ENCODE data around the gene FCF1. TPM values are rescaled to one million over a fixed set of nuclear protein-coding genes. Genes with fewer than 3 reads are reported as not detected.

Gene FCF1
- total and polyA plus RNA-seq, 11 donors = 4.3 to 46.2 (median 36.7) TPM

- intact Hi-C loops (cut with DNase I) = loop anchor here in 5 of 10 donors (5.0 to 10.0 kb wide), 2 partner anchors 54 to 98 kb away; partner anchors contain the start of genes LTBP2 (in 3 of the 5) and YLPM1 (in 3 of the 5)
- H3K9me3 ChIP-seq = no peaks in the 10 kb centered on the region
- DNase-seq (no peak), ATAC-seq (no peak)
- no peaks in the 10 kb centered on the region for H3K27me3 ChIP-seq
- 91 to 100% (median 98%) methylated on average over 1 of the region's 1 CpG for WGBS, 4 donors
- no peak overlapping the region for H3K27ac ChIP-seq
- TF ChIP-seq POLR2A (IDR thresholded peaks at IDR 0.05) = no peak
- TF ChIP-seq, protein P1, sequence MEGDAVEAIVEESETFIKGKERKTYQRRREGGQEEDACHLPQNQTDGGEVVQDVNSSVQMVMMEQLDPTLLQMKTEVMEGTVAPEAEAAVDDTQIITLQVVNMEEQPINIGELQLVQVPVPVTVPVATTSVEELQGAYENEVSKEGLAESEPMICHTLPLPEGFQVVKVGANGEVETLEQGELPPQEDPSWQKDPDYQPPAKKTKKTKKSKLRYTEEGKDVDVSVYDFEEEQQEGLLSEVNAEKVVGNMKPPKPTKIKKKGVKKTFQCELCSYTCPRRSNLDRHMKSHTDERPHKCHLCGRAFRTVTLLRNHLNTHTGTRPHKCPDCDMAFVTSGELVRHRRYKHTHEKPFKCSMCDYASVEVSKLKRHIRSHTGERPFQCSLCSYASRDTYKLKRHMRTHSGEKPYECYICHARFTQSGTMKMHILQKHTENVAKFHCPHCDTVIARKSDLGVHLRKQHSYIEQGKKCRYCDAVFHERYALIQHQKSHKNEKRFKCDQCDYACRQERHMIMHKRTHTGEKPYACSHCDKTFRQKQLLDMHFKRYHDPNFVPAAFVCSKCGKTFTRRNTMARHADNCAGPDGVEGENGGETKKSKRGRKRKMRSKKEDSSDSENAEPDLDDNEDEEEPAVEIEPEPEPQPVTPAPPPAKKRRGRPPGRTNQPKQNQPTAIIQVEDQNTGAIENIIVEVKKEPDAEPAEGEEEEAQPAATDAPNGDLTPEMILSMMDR (IDR thresholded peaks at IDR 0.05) = no peak
- H3K4me1 ChIP-seq = peaks cover 0 to 44% (median 28%) of the 10 kb centered on the region in 12 donors
- H3K4me3 ChIP-seq = no peak overlapping the region
- peaks cover 0 to 11% (median 8%) of the 10 kb centered on the region in 9 donors for H3K36me3 ChIP-seq
Measured at GRCh38 chr14:74710480-74710879, 2.5 kb upstream of the FCF1 start.

DNA sequence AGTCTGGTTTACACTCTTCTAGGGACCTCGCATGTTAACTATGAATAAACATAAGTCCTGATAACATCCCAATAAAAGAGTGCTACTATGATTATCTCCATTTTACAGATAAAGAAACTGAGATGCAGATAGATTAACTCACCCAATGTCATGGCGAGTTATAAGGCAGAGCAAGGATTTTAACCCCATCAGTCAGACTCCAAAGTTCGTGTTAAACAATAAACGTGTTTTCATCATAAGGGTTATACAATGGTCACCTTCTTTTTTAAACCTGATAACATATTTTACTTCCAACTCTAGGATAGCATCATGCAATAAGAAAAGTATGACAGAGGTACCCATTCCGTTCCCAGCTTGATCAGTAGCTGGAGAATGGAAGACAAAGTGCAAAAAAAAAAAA lies 1.3 kb upstream of the FCF1 start:
- Histone ChIP-seq H3K27me3 (no peaks in the 10 kb centered on the region), H3K4me3 (peak overlapping the region in 7 of 12 donors; percentile 71 to 93 (median 79)), H3K36me3 (peaks cover 0 to 22% (median 20%) of the 10 kb centered on the region in 9 donors), H3K9me3 (no peaks in the 10 kb centered on the region), H3K4me1 (peaks cover 0 to 44% (median 28%) of the 10 kb centered on the region in 12 donors), H3K27ac (no peak overlapping the region)
- DNase-seq = no peak
- WGBS, 4 donors = 70 to 83% (median 78%) methylated on average over 5 of the region's 5 CpGs
- intact Hi-C loops (cut with DNase I) = loop anchor here in 5 of 10 donors (2.0 to 10.0 kb wide), 3 partner anchors 53 to 103 kb away; partner anchors contain the start of genes LTBP2 (in 3 of the 5) and YLPM1 (in 3 of the 5)
- TF ChIP-seq POLR2A (IDR thresholded peaks at IDR 0.05) = no peak
- TF ChIP-seq, protein P1 (IDR thresholded peaks at IDR 0.05) = no peak
- no peak for ATAC-seq

DNA sequence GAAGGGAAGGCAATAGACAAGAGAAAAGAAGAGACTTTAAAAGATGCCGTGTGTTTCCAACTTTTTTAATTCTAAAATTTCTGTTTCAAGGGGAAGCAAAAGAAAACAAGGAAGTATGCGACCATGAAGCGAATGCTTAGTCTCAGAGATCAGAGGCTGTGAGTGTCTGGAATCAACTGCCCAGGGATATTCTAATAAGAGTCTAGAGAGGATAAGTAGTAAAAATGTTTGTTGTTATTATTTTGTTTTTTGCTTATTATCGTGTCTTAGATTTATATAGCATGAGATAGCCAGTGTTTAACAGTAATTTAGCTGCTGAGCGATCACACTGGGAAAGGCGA lies 421 bp downstream of the FCF1 start:
- ATAC-seq = no peak
- H3K27ac ChIP-seq = peak overlapping the region in 11 of 12 donors; percentile 72 to 88 (median 79)
- intact Hi-C loops (cut with DNase I) = loop anchor here in 5 of 10 donors (2.0 to 10.0 kb wide), 3 partner anchors 51 to 105 kb away; partner anchors contain the start of genes LTBP2 (in 3 of the 5) and YLPM1 (in 3 of the 5)

DNA sequence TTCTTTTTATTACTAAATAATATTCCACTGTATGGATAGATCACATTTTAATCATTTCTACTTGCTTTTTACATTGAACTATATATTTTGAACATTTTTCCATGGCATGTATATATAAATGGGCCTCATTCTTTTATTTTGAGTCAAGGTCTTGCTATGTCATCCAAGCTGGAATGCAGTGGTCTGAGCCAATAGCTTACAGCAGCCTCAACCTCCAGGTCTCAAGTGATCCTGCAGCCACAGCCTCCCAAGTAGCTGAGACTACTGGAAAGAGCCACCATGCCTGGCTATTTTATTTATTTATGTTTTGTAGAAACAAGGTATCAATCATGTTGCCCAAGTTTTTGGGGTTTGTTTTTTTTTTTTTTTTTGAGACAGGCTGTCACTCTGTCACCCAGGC lies 7.6 kb downstream of the FCF1 start:
- TF ChIP-seq, protein P1 (IDR thresholded peaks at IDR 0.05) = no peak
- TF ChIP-seq POLR2A (IDR thresholded peaks at IDR 0.05) = no peak
- Histone ChIP-seq H3K4me3 (no peak overlapping the region), H3K27me3 (no peaks in the 10 kb centered on the region), H3K36me3 (peaks cover 0 to 99% (median 92%) of the 10 kb centered on the region in 9 donors), H3K27ac (no peak overlapping the region), H3K4me1 (no peaks in the 10 kb centered on the region), H3K9me3 (no peaks in the 10 kb centered on the region)
- intact Hi-C loops (cut with DNase I) = no loop called here
- DNase-seq (no peak), ATAC-seq (no peak)

More for the DNA sequence above, 421 bp downstream of the FCF1 start:
- Histone ChIP-seq H3K4me3 (peak overlapping the region; percentile 63 to 95 (median 80)), H3K36me3 (peaks cover 0 to 39% (median 37%) of the 10 kb centered on the region in 9 donors), H3K9me3 (no peaks in the 10 kb centered on the region), H3K4me1 (peaks cover 0 to 41% (median 27%) of the 10 kb centered on the region in 12 donors), H3K27me3 (no peaks in the 10 kb centered on the region)
- 9 to 18% (median 11%) methylated on average over 6 of the region's 6 CpGs for WGBS, 4 donors
- DNase-seq = no peak
- no peak for TF ChIP-seq POLR2A (IDR thresholded peaks at IDR 0.05)
- TF ChIP-seq, protein P1 (IDR thresholded peaks at IDR 0.05) = no peak
